ENCODE data around the gene ARX.

ARX gene

GRCh38 chrX:25015486-25016360, at the start of gene ARX:
Gene ARX, minus strand, starts transcription at chrX:25015965. Its CDS starts 228 bp downstream, at chrX:25015737.
- DNase-seq (ENCODE audit: insufficient read length, low spot score) (no peak), FAIRE-seq (no peak)
- no peak for TF ChIP-seq CTCF (IDR thresholded peaks at IDR 0.05; ENCODE audit: insufficient read depth, missing control alignments)

- TF ChIP-seq CTCF (IDR thresholded peaks at IDR 0.05; ENCODE audit: insufficient read depth, missing control alignments): no peak
- no peak for DNase-seq (ENCODE audit: insufficient read length, low spot score)
- FAIRE-seq: no peak
Observed at GRCh38 chrX:25059273-25059672, 43.5 kb upstream of the ARX start.

GRCh38 chrX:25052798-25053534, 37.2 kb upstream of the ARX start:
- DNase-seq (ENCODE audit: insufficient read length, low spot score) (no peak), FAIRE-seq (no peak)
- TF ChIP-seq CTCF (IDR thresholded peaks at IDR 0.05; ENCODE audit: insufficient read depth, missing control alignments): no peak

GRCh38 chrX:25049971-25050370, 34.2 kb upstream of the ARX start:
- no peak for DNase-seq (ENCODE audit: insufficient read length, low spot score)
- no peak for FAIRE-seq
- TF ChIP-seq CTCF (IDR thresholded peaks at IDR 0.05; ENCODE audit: insufficient read depth, missing control alignments): no peak

GRCh38 chrX:25049357-25049756, 33.6 kb upstream of the ARX start:
- FAIRE-seq (no peak), DNase-seq (ENCODE audit: insufficient read length, low spot score) (no peak)
- no peak for TF ChIP-seq CTCF (IDR thresholded peaks at IDR 0.05; ENCODE audit: insufficient read depth, missing control alignments)

GRCh38 chrX:25048178-25048577, 32.4 kb upstream of the ARX start:
- FAIRE-seq: no peak
- TF ChIP-seq CTCF (IDR thresholded peaks at IDR 0.05; ENCODE audit: insufficient read depth, missing control alignments): no peak

GRCh38 chrX:25043192-25043591, 27.4 kb upstream of the ARX start:
- no peak for DNase-seq (ENCODE audit: insufficient read length, low spot score)
- FAIRE-seq: no peak
- TF ChIP-seq CTCF (IDR thresholded peaks at IDR 0.05; ENCODE audit: insufficient read depth, missing control alignments): no peak

More at GRCh38 chrX:25048178-25048577, 32.4 kb upstream of the ARX start:
- no peak for DNase-seq (ENCODE audit: insufficient read length, low spot score)

All from D721Med (cell line).